Peyer's patch (tissue), 4 donors: ENCODE results near the gene SIGLEC15.

Experiments used
- POLR2A ChIP-seq, 2 donors: fragments of 450-650 bp; IDR thresholded peaks; one replicate each; pipeline ENCODE4 v1.5.1; 2017; ENCODE audit warnings: antibody characterized with exemption in 2 of 2, mild to moderate bottlenecking in 2 of 2, moderate library complexity in 2 of 2
- TF ChIP-seq, protein P1 (sequence below), 6 experiments: fragments of 450-650 bp in 4 of 6; fragments of 200-600 bp in 2 of 6; sonication (generic) in 1 of 6; IDR thresholded peaks; one replicate each; pipeline ENCODE4 v1.5.1; 2017 to 2019; ENCODE audit warnings: antibody characterized with exemption in 6 of 6, mild to moderate bottlenecking in 3 of 6, moderate library complexity in 1 of 6

DNA sequence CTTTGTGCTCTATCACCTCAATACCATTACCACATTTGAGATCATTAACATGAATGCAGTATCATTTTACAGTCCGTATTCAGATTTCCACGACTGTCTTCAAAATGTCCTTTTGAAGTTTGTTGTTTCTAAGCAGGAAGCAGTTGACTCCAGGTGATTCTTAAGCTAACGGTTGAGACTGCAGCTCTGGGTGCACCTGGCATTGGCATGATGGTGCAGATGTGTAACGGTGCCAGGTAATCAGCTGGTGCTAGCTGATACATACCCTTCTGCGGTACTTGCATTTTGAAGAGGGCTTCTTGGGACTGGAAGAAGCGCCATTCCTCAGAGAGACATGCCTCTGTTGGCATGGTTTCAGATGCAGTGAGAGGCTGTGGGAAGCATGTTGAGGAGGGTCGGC is 19.5 kb downstream of the SIGLEC15 start:
- TF ChIP-seq, protein P1, sequence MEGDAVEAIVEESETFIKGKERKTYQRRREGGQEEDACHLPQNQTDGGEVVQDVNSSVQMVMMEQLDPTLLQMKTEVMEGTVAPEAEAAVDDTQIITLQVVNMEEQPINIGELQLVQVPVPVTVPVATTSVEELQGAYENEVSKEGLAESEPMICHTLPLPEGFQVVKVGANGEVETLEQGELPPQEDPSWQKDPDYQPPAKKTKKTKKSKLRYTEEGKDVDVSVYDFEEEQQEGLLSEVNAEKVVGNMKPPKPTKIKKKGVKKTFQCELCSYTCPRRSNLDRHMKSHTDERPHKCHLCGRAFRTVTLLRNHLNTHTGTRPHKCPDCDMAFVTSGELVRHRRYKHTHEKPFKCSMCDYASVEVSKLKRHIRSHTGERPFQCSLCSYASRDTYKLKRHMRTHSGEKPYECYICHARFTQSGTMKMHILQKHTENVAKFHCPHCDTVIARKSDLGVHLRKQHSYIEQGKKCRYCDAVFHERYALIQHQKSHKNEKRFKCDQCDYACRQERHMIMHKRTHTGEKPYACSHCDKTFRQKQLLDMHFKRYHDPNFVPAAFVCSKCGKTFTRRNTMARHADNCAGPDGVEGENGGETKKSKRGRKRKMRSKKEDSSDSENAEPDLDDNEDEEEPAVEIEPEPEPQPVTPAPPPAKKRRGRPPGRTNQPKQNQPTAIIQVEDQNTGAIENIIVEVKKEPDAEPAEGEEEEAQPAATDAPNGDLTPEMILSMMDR (IDR thresholded peaks at IDR 0.05) = no peak
- no peak for TF ChIP-seq POLR2A (IDR thresholded peaks at IDR 0.05)
